ENCODE measurements around the gene VASH1. TPM values are rescaled to one million over a fixed set of nuclear protein-coding genes. Genes with fewer than 3 reads are reported as not detected.

The VASH1 gene
- 8.2 TPM for total RNA-seq
- polyA plus RNA-seq, result 1 to 10 TPM in 2 of 4 donors, under 1 TPM in 2; 0.16 to 1.4 (median 0.87) TPM

DNA sequence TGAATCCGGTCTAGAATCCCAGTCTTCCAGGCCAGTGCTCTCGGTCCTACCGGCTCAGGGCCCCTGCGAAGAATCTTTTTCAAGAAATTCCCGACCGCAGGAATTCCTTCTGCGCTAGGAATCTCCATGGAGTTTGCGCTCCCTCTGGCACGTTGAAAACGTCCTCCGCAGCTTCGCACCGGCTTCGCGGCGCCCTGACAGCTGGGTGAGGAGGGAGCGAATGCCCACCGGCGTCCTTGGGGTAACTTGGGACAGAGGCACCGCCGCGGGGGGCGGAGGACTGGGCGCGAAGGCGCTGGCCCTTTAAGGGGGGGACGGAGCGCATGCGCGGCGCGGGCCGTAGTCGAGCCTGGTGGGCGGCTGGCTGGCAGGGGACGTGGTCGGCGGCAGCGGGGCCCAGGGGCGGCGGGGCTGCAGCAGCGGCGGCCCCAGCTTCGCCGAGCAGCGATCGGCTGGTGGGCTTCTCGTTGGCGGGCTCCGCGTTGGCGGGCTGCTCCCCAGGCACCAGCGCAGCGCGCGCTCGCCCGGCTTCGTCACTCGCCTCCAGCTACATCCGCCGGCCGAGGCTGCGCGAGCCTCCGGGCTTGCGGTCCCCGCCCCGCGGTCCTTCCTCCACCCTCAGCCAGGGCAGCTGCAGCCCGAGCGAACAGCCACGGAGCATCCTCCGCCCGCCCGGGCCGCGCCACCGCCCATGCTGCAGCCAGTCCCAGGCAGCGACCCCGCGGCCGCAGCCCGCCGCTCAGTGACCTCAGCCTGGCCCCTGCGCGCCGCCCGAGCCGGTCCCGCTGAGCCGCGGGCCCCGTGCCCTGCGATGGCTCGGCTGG, at the start of gene VASH1:
Gene VASH1, plus strand, starts transcription at position 333 of the 824 bp plus-strand sequence. CDS start 1,354 bp downstream, outside the sequence.
- Histone ChIP-seq H3K36me3 (ENCODE audit: control insufficient read depth, insufficient read depth, low read length) (no peaks in the 10 kb centered on the region), H3K4me3 (ENCODE audit: low read depth, low read length) (peak within 1 kb of the TSS; percentile 55), H3K27ac (ENCODE audit: insufficient read depth, low read length, poor library complexity, severe bottlenecking) (no peak within 1 kb of the TSS), H3K4me1 (ENCODE audit: control insufficient read depth, insufficient read depth, low read length, poor library complexity, severe bottlenecking) (peaks cover 24% of the 10 kb centered on the region), H3K9me3 (ENCODE audit: control insufficient read depth in 2 of 2, low read length in 2 of 2) (no peaks in the 10 kb centered on the region), H3K27me3 (ENCODE audit: control insufficient read depth, insufficient read depth, low read length) (peaks cover 3% of the 10 kb centered on the region)
- peak within 1 kb of the TSS; percentile 80 to 93 (median 86) for H3K4me3 Mint-ChIP-seq
- H3K27ac Mint-ChIP-seq, result no peak within 1 kb of the TSS
- peak; percentile 81 to 82 for ATAC-seq (ENCODE audit: low read depth in 2 of 2)
- H3K4me1 Mint-ChIP-seq, result peaks cover 0 to 27% (median 11%) of the 10 kb centered on the region in 4 donors
- peak in 1 of 3 donors; percentile 80 for DNase-seq
- H3K36me3 Mint-ChIP-seq, result no peaks in the 10 kb centered on the region
- peaks cover 57% of the 10 kb centered on the region for H3K27me3 Mint-ChIP-seq
- H3K9me3 Mint-ChIP-seq, result no peaks in the 10 kb centered on the region

DNA sequence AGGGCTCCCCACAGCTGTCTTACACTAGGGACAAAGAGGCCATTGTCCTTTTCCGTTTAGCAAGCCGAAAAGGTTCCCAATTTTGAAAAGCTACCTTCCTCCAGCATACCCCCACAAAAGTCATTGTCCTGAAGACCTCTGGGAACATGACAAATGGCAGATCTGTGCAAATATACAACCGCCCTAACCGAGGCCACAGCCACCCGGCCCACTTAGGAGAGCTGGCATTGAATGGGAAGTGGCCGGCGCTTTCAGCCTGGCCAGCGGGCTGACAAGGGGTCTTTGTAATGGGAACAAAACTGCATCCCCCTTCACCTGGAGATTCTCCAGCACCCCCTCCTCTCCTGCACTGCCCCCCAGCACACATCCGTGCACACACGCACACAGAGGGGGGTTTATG, 48.1 kb upstream of the VASH1 start:
- no peaks in the 10 kb centered on the region for H3K36me3 Mint-ChIP-seq
- no peaks in the 10 kb centered on the region for H3K4me1 ChIP-seq (ENCODE audit: control insufficient read depth, insufficient read depth, low read length, poor library complexity, severe bottlenecking)
- DNase-seq (no peak), ATAC-seq (ENCODE audit: low read depth in 2 of 2) (no peak)
- H3K27ac Mint-ChIP-seq, result no peak overlapping the region
- no peaks in the 10 kb centered on the region for H3K4me1 Mint-ChIP-seq
- H3K4me3 Mint-ChIP-seq, result no peak overlapping the region
- H3K27ac ChIP-seq (ENCODE audit: insufficient read depth, low read length, poor library complexity, severe bottlenecking), result no peak overlapping the region
- no peak overlapping the region for H3K4me3 ChIP-seq (ENCODE audit: low read depth, low read length)
- H3K9me3 ChIP-seq (ENCODE audit: control insufficient read depth in 2 of 2, low read length in 2 of 2), result no peaks in the 10 kb centered on the region
- peaks cover 5% of the 10 kb centered on the region for H3K27me3 ChIP-seq (ENCODE audit: control insufficient read depth, insufficient read depth, low read length)
- H3K36me3 ChIP-seq (ENCODE audit: control insufficient read depth, insufficient read depth, low read length), result no peaks in the 10 kb centered on the region
- H3K27me3 Mint-ChIP-seq, result peaks cover 33% of the 10 kb centered on the region
- H3K9me3 Mint-ChIP-seq, result no peaks in the 10 kb centered on the region

- Histone ChIP-seq H3K36me3 (ENCODE audit: control insufficient read depth, insufficient read depth, low read length) (no peaks in the 10 kb centered on the region), H3K4me3 (ENCODE audit: low read depth, low read length) (no peak overlapping the region), H3K27ac (ENCODE audit: insufficient read depth, low read length, poor library complexity, severe bottlenecking) (no peak overlapping the region), H3K27me3 (ENCODE audit: control insufficient read depth, insufficient read depth, low read length) (peaks cover 8% of the 10 kb centered on the region), H3K4me1 (ENCODE audit: control insufficient read depth, insufficient read depth, low read length, poor library complexity, severe bottlenecking) (no peaks in the 10 kb centered on the region), H3K9me3 (ENCODE audit: control insufficient read depth in 2 of 2, low read length in 2 of 2) (no peaks in the 10 kb centered on the region)
- no peak overlapping the region for H3K27ac Mint-ChIP-seq
- H3K36me3 Mint-ChIP-seq, result no peaks in the 10 kb centered on the region
- no peaks in the 10 kb centered on the region for H3K9me3 Mint-ChIP-seq
- H3K4me3 Mint-ChIP-seq, result no peak overlapping the region
- ATAC-seq (ENCODE audit: low read depth in 2 of 2) (no peak), DNase-seq (no peak)
- peaks cover 33% of the 10 kb centered on the region for H3K27me3 Mint-ChIP-seq
- H3K4me1 Mint-ChIP-seq, result no peaks in the 10 kb centered on the region
These were observed 46.8 kb upstream of the VASH1 start for GRCh38 chr14:76714470-76714869.

DNA sequence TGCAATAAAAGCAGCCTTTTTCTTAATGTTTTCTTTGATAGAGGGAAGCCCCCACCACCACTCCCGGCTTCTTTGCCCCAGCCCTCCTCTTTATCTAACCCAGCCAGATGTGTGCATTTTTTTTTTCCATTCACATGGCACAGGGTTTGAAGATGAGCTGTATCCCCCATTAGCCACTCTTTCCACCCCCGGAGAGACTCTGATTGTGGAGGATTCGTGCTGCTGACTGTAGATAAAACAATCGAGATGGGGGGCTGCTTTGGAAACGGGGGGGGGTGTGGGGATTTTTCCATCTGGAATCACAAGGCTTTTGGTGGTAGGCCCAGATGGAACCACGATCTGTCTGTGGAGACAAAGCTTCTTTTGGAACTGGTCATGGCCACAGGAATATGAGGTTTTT, 46.2 kb upstream of the VASH1 start:
- Mint-ChIP-seq H3K9me3 (no peaks in the 10 kb centered on the region), H3K27me3 (peaks cover 28% of the 10 kb centered on the region), H3K27ac (no peak overlapping the region), H3K4me1 (peaks cover 0 to under 1% (median 0%) of the 10 kb centered on the region in 4 donors), H3K36me3 (no peaks in the 10 kb centered on the region), H3K4me3 (no peak overlapping the region)
- Histone ChIP-seq H3K36me3 (ENCODE audit: control insufficient read depth, insufficient read depth, low read length) (no peaks in the 10 kb centered on the region), H3K27me3 (ENCODE audit: control insufficient read depth, insufficient read depth, low read length) (peaks cover 8% of the 10 kb centered on the region), H3K27ac (ENCODE audit: insufficient read depth, low read length, poor library complexity, severe bottlenecking) (no peak overlapping the region), H3K9me3 (ENCODE audit: control insufficient read depth in 2 of 2, low read length in 2 of 2) (no peaks in the 10 kb centered on the region), H3K4me1 (ENCODE audit: control insufficient read depth, insufficient read depth, low read length, poor library complexity, severe bottlenecking) (no peaks in the 10 kb centered on the region), H3K4me3 (ENCODE audit: low read depth, low read length) (no peak overlapping the region)
- DNase-seq (no peak), ATAC-seq (ENCODE audit: low read depth in 2 of 2) (no peak)

DNA sequence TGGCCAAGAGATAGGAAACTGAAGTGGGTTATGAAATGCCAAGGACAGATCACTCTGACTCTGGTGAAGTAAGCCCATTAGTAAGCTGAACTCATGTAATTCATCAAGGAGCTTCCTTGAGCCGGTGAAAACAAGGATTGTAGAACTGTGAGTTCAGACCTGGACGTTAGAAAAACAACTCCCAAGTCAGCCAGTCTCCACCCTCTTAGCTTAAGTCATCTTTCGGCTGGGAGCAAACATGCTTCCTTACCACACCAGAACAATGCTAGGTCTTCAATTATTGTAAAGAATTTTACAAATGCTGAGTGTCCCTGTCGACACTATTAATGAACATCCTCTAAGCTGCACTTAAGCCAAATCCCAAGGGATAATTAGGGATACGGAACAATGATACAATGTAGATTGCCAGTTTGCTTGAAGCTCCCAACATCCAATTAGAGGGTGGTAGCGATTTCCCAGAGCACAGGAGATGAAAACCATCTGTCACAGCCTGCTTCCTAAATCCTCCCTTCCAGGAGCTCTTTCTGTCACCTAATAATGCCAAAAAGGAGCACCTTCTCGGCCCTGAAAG, 45.7 kb upstream of the VASH1 start:
- peak overlapping the region in 1 of 3 donors; percentile 23 for H3K27ac Mint-ChIP-seq
- H3K4me1 Mint-ChIP-seq, result peaks cover 0 to 5% (median 0%) of the 10 kb centered on the region in 4 donors
- no peak overlapping the region for H3K27ac ChIP-seq (ENCODE audit: insufficient read depth, low read length, poor library complexity, severe bottlenecking)
- H3K9me3 ChIP-seq (ENCODE audit: control insufficient read depth in 2 of 2, low read length in 2 of 2), result no peaks in the 10 kb centered on the region
- no peak overlapping the region for H3K4me3 ChIP-seq (ENCODE audit: low read depth, low read length)
- ATAC-seq (ENCODE audit: low read depth in 2 of 2) (no peak), DNase-seq (no peak)
- peaks cover 8% of the 10 kb centered on the region for H3K27me3 ChIP-seq (ENCODE audit: control insufficient read depth, insufficient read depth, low read length)
- no peaks in the 10 kb centered on the region for H3K9me3 Mint-ChIP-seq
- H3K4me3 Mint-ChIP-seq, result no peak overlapping the region
- H3K36me3 ChIP-seq (ENCODE audit: control insufficient read depth, insufficient read depth, low read length), result no peaks in the 10 kb centered on the region
- no peaks in the 10 kb centered on the region for H3K4me1 ChIP-seq (ENCODE audit: control insufficient read depth, insufficient read depth, low read length, poor library complexity, severe bottlenecking)
- H3K36me3 Mint-ChIP-seq, result no peaks in the 10 kb centered on the region
- peaks cover 23% of the 10 kb centered on the region for H3K27me3 Mint-ChIP-seq

- H3K36me3 Mint-ChIP-seq, result no peaks in the 10 kb centered on the region
- no peaks in the 10 kb centered on the region for H3K9me3 ChIP-seq (ENCODE audit: control insufficient read depth in 2 of 2, low read length in 2 of 2)
- H3K4me1 Mint-ChIP-seq, result peaks cover 0 to 8% (median 0%) of the 10 kb centered on the region in 4 donors
- H3K4me3 ChIP-seq (ENCODE audit: low read depth, low read length), result no peak overlapping the region
- no peaks in the 10 kb centered on the region for H3K9me3 Mint-ChIP-seq
- peaks cover 22% of the 10 kb centered on the region for H3K27me3 Mint-ChIP-seq
- H3K36me3 ChIP-seq (ENCODE audit: control insufficient read depth, insufficient read depth, low read length), result no peaks in the 10 kb centered on the region
- H3K4me1 ChIP-seq (ENCODE audit: control insufficient read depth, insufficient read depth, low read length, poor library complexity, severe bottlenecking), result no peaks in the 10 kb centered on the region
- H3K27ac ChIP-seq (ENCODE audit: insufficient read depth, low read length, poor library complexity, severe bottlenecking), result no peak overlapping the region
- DNase-seq (no peak), ATAC-seq (ENCODE audit: low read depth in 2 of 2) (no peak)
- H3K4me3 Mint-ChIP-seq, result no peak overlapping the region
- no peak overlapping the region for H3K27ac Mint-ChIP-seq
- H3K27me3 ChIP-seq (ENCODE audit: control insufficient read depth, insufficient read depth, low read length), result peaks cover 8% of the 10 kb centered on the region
These were observed 45.0 kb upstream of the VASH1 start for GRCh38 chr14:76716285-76716684.

DNA sequence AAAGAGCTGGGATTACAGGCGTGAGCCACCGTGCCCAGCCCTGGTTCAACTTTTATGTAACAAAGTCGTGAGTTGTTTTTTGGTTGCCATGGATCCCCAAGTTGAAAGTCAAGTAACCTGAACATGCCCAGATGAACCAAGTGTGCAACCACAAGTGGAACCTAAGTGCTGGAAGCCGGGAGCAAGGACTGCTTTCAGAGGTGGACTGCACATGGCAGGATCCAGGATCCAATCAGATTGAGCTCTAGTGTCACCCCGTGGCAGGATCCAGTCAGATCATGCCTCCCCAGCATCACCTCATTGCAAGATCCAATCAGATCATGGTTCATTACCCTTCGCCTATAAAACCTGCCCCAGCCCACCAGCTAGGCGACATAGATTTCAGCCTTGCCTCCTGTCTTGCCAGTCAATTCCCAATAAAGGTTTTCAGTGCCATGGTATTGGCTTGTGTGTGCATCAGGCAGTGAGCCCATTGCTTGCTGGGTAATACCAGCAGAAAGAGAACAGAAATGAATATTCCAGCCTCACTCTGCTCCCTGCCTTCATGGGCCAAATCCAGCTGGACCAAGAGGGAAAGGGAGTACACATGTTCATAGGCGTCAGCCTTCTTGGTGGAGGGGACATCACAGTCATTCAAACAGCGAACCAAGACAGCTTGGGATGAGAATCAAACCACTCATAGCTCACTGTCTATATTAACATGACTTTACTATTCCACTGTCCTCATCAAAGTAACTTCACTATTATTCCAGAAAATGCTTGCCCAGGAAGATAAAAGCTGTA, 43.6 kb upstream of the VASH1 start:
- H3K4me1 ChIP-seq (ENCODE audit: control insufficient read depth, insufficient read depth, low read length, poor library complexity, severe bottlenecking), result no peaks in the 10 kb centered on the region
- ATAC-seq (ENCODE audit: low read depth in 2 of 2), result no peak
- H3K27me3 Mint-ChIP-seq, result peaks cover 20% of the 10 kb centered on the region
- no peaks in the 10 kb centered on the region for H3K36me3 ChIP-seq (ENCODE audit: control insufficient read depth, insufficient read depth, low read length)
- H3K4me3 ChIP-seq (ENCODE audit: low read depth, low read length), result no peak overlapping the region
- H3K36me3 Mint-ChIP-seq, result no peaks in the 10 kb centered on the region
- peaks cover 0 to 8% (median 0%) of the 10 kb centered on the region in 4 donors for H3K4me1 Mint-ChIP-seq
- H3K4me3 Mint-ChIP-seq, result no peak overlapping the region
- H3K27ac ChIP-seq (ENCODE audit: insufficient read depth, low read length, poor library complexity, severe bottlenecking), result no peak overlapping the region
- H3K27ac Mint-ChIP-seq, result no peak overlapping the region
- no peaks in the 10 kb centered on the region for H3K9me3 ChIP-seq (ENCODE audit: control insufficient read depth in 2 of 2, low read length in 2 of 2)
- peaks cover 8% of the 10 kb centered on the region for H3K27me3 ChIP-seq (ENCODE audit: control insufficient read depth, insufficient read depth, low read length)
- DNase-seq, result no peak
- H3K9me3 Mint-ChIP-seq, result no peaks in the 10 kb centered on the region
